HEK293T (cell line): ENCODE data around the gene RGL2.

Experiments
- ARNT ChIP-seq: fragments of 450-650 bp; IDR thresholded peaks from 2 replicates; pipeline ENCODE4 v1.6.1; 2017; ENCODE audit warnings: mild to moderate bottlenecking
- BHLHE40 ChIP-seq: fragments of 450-650 bp; IDR thresholded peaks from 2 replicates; pipeline ENCODE4 v1.6.1; 2016; ENCODE audit warnings: mild to moderate bottlenecking, moderate library complexity, borderline replicate concordance
- CTBP1 ChIP-seq: fragments of 450-650 bp; IDR thresholded peaks from 2 replicates; pipeline ENCODE4 v1.6.1; 2016; ENCODE audit warnings: borderline replicate concordance
- ELF4 ChIP-seq: fragments of 450-650 bp; IDR thresholded peaks from 2 replicates; pipeline ENCODE4 v1.6.1; 2017; ENCODE audit warnings: antibody characterized with exemption
- FOXA1 ChIP-seq: fragments of 450-650 bp; IDR thresholded peaks from 2 replicates; pipeline ENCODE4 v1.6.1; 2016; ENCODE audit warnings: mild to moderate bottlenecking
- FOXK2 ChIP-seq: fragments of 450-650 bp; IDR thresholded peaks from 2 replicates; pipeline ENCODE4 v1.6.1; 2016; ENCODE audit warnings: mild to moderate bottlenecking
- HDGF ChIP-seq: fragments of 450-650 bp; IDR thresholded peaks from 2 replicates; pipeline ENCODE4 v1.6.1; 2017; ENCODE audit warnings: antibody characterized with exemption, borderline replicate concordance
- L3MBTL2 ChIP-seq: fragments of 450-650 bp; conservative IDR thresholded peaks from 2 replicates; pipeline ENCODE4 v1.6.1; 2016; ENCODE audit warnings: mild to moderate bottlenecking
- NFRKB ChIP-seq: fragments of 450-650 bp; IDR thresholded peaks from 2 replicates; pipeline ENCODE4 v1.6.1; 2016; ENCODE audit warnings: mild to moderate bottlenecking, moderate library complexity
- SP1 ChIP-seq: fragments of 450-650 bp; IDR thresholded peaks from 2 replicates; pipeline ENCODE4 v1.6.1; 2017
- SUZ12 ChIP-seq: fragments of 450-650 bp; IDR thresholded peaks from 2 replicates; pipeline ENCODE4 v1.6.1; 2016; ENCODE audit warnings: mild to moderate bottlenecking

DNA sequence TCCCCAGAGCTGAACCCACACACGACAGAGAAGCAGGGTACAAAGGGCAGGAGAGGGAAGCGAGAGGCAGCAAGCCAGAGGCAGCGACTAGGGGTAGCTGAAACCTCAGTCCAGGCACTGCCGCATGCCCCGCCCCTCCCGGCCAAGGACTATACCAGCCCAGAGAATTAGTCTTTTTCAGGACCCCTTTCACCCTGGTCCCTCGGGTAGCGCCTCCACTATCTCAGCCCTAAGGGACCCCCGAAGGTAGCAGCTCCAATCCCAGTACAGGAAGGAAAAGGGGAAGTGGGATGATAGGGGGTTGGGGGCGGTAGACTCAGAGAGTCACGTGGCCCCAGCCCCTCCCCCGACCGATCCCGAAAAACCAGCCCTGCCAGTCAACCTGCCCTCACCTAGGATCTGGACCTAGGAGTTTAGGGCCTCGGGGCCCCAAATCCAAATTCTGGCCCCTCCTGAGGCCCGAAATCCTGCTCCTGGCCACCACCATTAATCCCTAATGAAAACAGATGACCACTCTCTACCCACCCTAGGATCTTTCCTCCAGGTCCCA is 1.3 kb downstream of the RGL2 start:
- TF ChIP-seq ARNT (no peak), NFRKB (no peak), SP1 (no peak), L3MBTL2 (no peak), ELF4 (no peak), FOXK2 (no peak), BHLHE40 (no peak), FOXA1 (no peak), HDGF (no peak), CTBP1 (no peak), SUZ12 (no peak)
